ENCODE data around the gene COL13A1.

COL13A1 gene

DNA sequence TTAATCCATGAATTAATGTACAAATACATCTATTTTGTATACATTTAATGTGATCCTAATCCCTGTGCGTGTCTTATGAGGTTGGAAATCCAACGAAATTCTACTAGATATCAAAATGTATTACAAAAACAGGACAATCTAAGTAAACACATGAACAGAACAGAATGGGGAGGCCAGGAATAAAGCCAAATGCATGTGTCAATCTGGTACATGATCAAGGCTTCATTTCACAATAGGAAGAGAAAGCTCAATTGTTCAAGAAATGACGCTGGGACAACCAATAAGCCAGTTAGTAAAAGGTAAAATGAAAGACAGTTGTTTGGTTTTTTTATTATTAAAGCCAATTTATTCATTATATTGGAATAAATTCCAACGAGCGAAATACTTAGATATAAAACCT, 83.0 kb downstream of the COL13A1 start:
- Mint-ChIP-seq H3K9me3 (ENCODE audit: low read depth) (no peaks in the 10 kb centered on the region), H3K4me1 (ENCODE audit: low read depth) (no peaks in the 10 kb centered on the region), H3K27me3 (no peaks in the 10 kb centered on the region), H3K27ac (no peak overlapping the region), H3K36me3 (no peaks in the 10 kb centered on the region), H3K4me3 (no peak overlapping the region)

- H3K36me3 Mint-ChIP-seq, result no peaks in the 10 kb centered on the region
- H3K9me3 Mint-ChIP-seq (ENCODE audit: low read depth), result no peaks in the 10 kb centered on the region
- no peaks in the 10 kb centered on the region for H3K27me3 Mint-ChIP-seq
- no peak overlapping the region for H3K27ac Mint-ChIP-seq
- no peaks in the 10 kb centered on the region for H3K4me1 Mint-ChIP-seq (ENCODE audit: low read depth)
- no peak overlapping the region for H3K4me3 Mint-ChIP-seq
Observed at GRCh38 chr10:69885379-69886013, 83.8 kb downstream of the COL13A1 start.

DNA sequence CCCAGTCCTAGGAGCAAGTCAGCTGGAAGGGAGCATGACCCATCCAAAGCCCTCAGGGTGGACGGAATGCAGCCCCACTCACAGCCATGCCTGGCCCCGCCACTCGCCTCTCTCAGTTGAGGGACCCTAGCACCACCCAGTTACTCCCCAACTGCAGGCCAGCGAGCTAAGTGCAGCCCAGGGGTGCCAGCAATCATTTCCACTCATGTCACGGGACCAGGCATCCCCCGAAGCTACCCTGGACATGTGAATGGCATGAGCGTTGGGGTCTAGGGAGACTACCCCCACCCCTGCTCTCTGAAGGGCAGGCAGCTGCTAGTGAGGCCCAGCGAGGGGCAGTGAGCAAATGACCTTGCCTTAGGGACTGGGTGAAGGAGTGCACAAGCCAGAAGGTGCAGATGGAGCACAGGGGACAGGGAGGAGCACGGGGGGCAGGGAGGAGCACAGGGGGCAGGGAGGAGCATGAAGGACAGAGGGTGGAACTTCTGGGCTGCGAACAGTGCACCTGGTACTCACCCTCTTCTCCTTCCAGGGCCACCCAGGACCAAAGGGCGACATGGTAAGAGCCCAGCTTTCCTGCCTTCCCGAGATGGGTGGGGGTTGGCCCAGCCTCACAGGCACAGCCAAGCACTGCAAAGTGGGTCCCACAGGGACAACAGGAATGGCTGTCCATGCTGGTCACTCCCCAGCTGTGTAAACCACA, 87.3 kb downstream of the COL13A1 start:
- Mint-ChIP-seq H3K27ac (no peak overlapping the region), H3K4me1 (ENCODE audit: low read depth) (no peaks in the 10 kb centered on the region), H3K36me3 (no peaks in the 10 kb centered on the region), H3K9me3 (ENCODE audit: low read depth) (no peaks in the 10 kb centered on the region), H3K27me3 (no peaks in the 10 kb centered on the region), H3K4me3 (no peak overlapping the region)

DNA sequence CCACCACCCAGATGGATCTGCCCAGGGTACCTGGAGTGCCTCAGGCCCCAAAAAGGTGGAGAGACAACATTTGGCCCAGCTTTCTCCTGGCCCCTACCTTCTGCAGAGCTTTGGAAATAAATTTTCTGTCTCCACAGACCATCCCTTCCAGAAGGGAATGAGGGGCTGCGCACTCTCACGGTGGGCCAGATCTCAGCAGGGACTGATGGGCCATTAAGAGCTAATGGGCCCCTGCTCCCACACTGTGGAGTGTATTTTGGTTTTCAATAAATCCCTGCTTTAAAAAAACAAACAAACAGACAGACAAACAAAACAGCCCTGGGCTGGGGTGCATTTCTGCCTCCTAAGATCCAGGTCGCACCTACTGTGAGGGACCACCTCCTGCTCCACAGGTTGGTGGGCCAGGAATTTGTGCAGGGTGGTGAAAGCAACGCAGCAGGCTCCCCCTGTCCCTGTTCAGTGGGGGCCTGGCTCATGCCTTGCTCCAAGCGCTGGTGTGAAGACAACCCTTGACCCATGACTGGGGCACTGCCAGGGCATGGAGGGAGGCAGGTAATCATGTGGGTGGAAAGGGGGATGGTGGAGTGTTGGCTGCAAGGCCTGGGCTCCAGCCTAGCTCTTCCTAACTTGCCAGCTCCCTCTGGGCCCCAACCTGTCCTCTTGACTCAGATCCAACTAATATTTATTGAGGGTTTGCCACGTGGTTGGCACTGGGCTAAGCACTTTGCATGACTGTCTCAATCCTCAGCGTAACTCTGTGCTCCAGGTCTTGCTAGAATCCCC, 88.5 kb downstream of the COL13A1 start:
- Mint-ChIP-seq H3K36me3 (no peaks in the 10 kb centered on the region), H3K4me1 (ENCODE audit: low read depth) (no peaks in the 10 kb centered on the region), H3K4me3 (no peak overlapping the region), H3K27ac (no peak overlapping the region), H3K27me3 (no peaks in the 10 kb centered on the region), H3K9me3 (ENCODE audit: low read depth) (no peaks in the 10 kb centered on the region)

GRCh38 chr10:69891057-69891617, 89.4 kb downstream of the COL13A1 start:
- H3K27ac Mint-ChIP-seq, result no peak overlapping the region
- H3K27me3 Mint-ChIP-seq, result no peaks in the 10 kb centered on the region
- no peaks in the 10 kb centered on the region for H3K36me3 Mint-ChIP-seq
- no peaks in the 10 kb centered on the region for H3K9me3 Mint-ChIP-seq (ENCODE audit: low read depth)
- no peaks in the 10 kb centered on the region for H3K4me1 Mint-ChIP-seq (ENCODE audit: low read depth)
- no peak overlapping the region for H3K4me3 Mint-ChIP-seq

GRCh38 chr10:69892406-69892805, 90.7 kb downstream of the COL13A1 start:
- H3K36me3 Mint-ChIP-seq, result no peaks in the 10 kb centered on the region
- no peaks in the 10 kb centered on the region for H3K4me1 Mint-ChIP-seq (ENCODE audit: low read depth)
- no peak overlapping the region for H3K27ac Mint-ChIP-seq
- no peaks in the 10 kb centered on the region for H3K27me3 Mint-ChIP-seq
- H3K4me3 Mint-ChIP-seq, result no peak overlapping the region
- no peaks in the 10 kb centered on the region for H3K9me3 Mint-ChIP-seq (ENCODE audit: low read depth)

DNA sequence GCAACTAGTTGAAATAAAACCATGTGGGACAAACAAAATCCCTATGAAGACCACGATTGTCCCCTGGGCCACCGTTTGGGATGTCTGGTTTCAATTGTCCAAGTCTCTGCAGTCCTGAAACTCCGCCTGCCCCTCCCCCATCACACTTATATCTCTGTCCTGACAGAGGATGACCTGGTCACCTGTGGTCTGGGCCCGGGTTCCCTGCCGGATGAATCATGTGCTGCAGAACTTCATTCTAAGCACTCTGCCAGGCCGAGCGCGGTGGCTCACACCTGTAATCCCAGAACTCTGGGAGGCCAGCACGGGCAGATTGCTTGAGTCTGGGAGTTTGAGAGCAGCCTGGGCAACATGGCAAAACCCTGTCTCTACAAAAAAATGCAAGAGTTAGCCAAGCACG, 91.1 kb downstream of the COL13A1 start:
- no peaks in the 10 kb centered on the region for H3K9me3 Mint-ChIP-seq (ENCODE audit: low read depth)
- no peak overlapping the region for H3K4me3 Mint-ChIP-seq
- H3K36me3 Mint-ChIP-seq, result no peaks in the 10 kb centered on the region
- no peaks in the 10 kb centered on the region for H3K27me3 Mint-ChIP-seq
- no peaks in the 10 kb centered on the region for H3K4me1 Mint-ChIP-seq (ENCODE audit: low read depth)
- no peak overlapping the region for H3K27ac Mint-ChIP-seq

GRCh38 chr10:69893271-69893900, 91.7 kb downstream of the COL13A1 start:
- Mint-ChIP-seq H3K9me3 (ENCODE audit: low read depth) (no peaks in the 10 kb centered on the region), H3K27me3 (no peaks in the 10 kb centered on the region), H3K36me3 (no peaks in the 10 kb centered on the region), H3K4me1 (ENCODE audit: low read depth) (no peaks in the 10 kb centered on the region), H3K27ac (no peak overlapping the region), H3K4me3 (no peak overlapping the region)

DNA sequence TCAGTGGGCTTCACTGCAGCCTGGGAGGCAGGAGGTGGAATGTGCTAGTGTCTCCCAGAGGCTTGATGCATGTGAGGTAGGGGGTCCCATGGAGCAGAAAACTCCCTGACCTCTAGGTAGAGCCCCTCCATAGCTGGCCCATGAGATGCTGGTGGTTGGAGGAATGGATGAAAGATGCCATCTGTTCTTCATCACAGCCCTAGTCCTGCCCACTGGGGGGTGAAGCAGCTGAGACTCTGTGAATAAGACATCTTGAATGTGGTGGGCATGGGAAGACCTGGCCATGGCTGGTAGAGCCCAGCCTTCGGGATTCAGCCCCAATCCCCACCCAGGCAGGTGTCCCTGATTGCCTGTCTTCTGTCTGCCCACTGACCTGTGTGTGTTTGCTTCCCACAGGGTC, 92.5 kb downstream of the COL13A1 start:
- H3K27ac Mint-ChIP-seq, result no peak overlapping the region
- no peaks in the 10 kb centered on the region for H3K27me3 Mint-ChIP-seq
- no peaks in the 10 kb centered on the region for H3K9me3 Mint-ChIP-seq (ENCODE audit: low read depth)
- no peak overlapping the region for H3K4me3 Mint-ChIP-seq
- no peaks in the 10 kb centered on the region for H3K4me1 Mint-ChIP-seq (ENCODE audit: low read depth)
- no peaks in the 10 kb centered on the region for H3K36me3 Mint-ChIP-seq

- Mint-ChIP-seq H3K9me3 (ENCODE audit: low read depth) (no peaks in the 10 kb centered on the region), H3K27ac (no peak overlapping the region), H3K36me3 (no peaks in the 10 kb centered on the region), H3K27me3 (no peaks in the 10 kb centered on the region), H3K4me3 (no peak overlapping the region), H3K4me1 (ENCODE audit: low read depth) (no peaks in the 10 kb centered on the region)
Observed at GRCh38 chr10:69895759-69896158, 94.1 kb downstream of the COL13A1 start.

- Mint-ChIP-seq H3K27me3 (no peaks in the 10 kb centered on the region), H3K36me3 (no peaks in the 10 kb centered on the region), H3K9me3 (ENCODE audit: low read depth) (no peaks in the 10 kb centered on the region), H3K4me1 (ENCODE audit: low read depth) (no peaks in the 10 kb centered on the region), H3K27ac (no peak overlapping the region), H3K4me3 (no peak overlapping the region)
Observed at GRCh38 chr10:69896606-69897231, 95.0 kb downstream of the COL13A1 start.

- no peaks in the 10 kb centered on the region for H3K4me1 Mint-ChIP-seq (ENCODE audit: low read depth)
- H3K4me3 Mint-ChIP-seq, result no peak overlapping the region
- H3K9me3 Mint-ChIP-seq (ENCODE audit: low read depth), result no peaks in the 10 kb centered on the region
- H3K27ac Mint-ChIP-seq, result no peak overlapping the region
- no peaks in the 10 kb centered on the region for H3K36me3 Mint-ChIP-seq
- H3K27me3 Mint-ChIP-seq, result no peaks in the 10 kb centered on the region
Observed at GRCh38 chr10:69897432-69897831, 95.7 kb downstream of the COL13A1 start.

DNA sequence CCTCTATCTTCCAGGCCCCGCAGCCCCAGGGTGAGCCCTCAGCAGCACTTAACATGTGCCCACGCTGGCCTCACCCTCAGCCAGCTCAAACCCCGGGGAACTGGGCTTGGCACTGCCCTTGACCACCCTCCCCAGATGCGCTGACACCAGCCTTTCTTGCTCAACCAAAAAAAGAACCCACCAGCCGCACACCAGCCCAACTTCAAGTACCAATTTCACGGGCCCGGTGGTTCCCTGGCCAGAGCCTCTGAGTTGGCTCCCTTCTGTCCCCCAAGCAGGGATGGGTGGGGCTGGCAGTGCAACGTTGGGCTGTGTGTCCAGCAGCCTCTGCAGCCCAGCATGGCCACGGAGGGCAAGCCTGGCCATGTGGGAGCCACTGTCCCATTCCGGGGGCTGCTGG, 96.3 kb downstream of the COL13A1 start:
- Mint-ChIP-seq H3K4me3 (no peak overlapping the region), H3K4me1 (ENCODE audit: low read depth) (no peaks in the 10 kb centered on the region), H3K9me3 (ENCODE audit: low read depth) (no peaks in the 10 kb centered on the region), H3K27ac (no peak overlapping the region), H3K36me3 (no peaks in the 10 kb centered on the region), H3K27me3 (no peaks in the 10 kb centered on the region)

DNA sequence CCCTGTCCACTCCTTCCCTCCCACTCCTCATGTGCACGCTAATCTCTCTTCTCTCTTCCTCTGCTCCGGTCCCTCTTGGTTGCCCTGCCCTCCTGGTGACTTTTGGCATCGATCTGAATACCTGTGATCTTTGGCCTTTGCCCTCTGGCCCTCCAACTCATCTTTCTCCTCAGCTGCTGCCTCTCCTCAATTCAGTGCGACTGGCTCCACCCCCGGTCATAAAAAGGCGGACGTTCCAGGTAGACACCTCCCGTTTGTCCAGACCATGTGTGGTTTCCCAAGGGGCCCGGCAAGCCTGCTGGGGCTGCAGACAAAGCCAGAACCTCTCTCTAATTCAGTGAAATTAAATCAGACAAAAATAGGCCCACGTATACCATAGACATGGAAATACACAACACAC, 96.8 kb downstream of the COL13A1 start:
- Mint-ChIP-seq H3K27ac (no peak overlapping the region), H3K4me3 (no peak overlapping the region), H3K4me1 (ENCODE audit: low read depth) (no peaks in the 10 kb centered on the region), H3K36me3 (no peaks in the 10 kb centered on the region), H3K9me3 (ENCODE audit: low read depth) (no peaks in the 10 kb centered on the region), H3K27me3 (no peaks in the 10 kb centered on the region)

Data from activated naive CD8-positive, alpha-beta T cell (primary cell).